ENCODE measurements around the gene FAM171A1.

DNA sequence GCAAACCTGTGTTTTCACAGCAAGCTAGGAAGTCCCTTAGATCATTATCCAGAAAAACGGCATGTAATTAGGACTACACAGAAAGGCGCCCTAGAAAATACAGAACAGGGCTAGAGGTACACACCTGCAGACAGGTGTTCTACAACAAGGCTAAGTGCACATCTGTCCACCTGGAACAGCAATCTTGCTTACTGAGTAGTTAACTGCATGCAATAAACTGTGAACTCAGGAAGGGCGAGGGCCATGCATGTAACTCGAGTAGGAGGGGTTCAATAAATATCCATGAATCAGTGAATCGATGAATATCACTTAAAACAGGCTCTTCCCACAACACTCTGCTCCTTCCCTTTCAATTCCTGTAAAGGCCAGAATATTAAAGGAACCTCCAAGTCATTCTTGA, 22.0 kb downstream of the FAM171A1 start:
- no peak for TF ChIP-seq EZH2 (IDR thresholded peaks at IDR 0.05; ENCODE audit: low read length)
- TF ChIP-seq, protein P1, sequence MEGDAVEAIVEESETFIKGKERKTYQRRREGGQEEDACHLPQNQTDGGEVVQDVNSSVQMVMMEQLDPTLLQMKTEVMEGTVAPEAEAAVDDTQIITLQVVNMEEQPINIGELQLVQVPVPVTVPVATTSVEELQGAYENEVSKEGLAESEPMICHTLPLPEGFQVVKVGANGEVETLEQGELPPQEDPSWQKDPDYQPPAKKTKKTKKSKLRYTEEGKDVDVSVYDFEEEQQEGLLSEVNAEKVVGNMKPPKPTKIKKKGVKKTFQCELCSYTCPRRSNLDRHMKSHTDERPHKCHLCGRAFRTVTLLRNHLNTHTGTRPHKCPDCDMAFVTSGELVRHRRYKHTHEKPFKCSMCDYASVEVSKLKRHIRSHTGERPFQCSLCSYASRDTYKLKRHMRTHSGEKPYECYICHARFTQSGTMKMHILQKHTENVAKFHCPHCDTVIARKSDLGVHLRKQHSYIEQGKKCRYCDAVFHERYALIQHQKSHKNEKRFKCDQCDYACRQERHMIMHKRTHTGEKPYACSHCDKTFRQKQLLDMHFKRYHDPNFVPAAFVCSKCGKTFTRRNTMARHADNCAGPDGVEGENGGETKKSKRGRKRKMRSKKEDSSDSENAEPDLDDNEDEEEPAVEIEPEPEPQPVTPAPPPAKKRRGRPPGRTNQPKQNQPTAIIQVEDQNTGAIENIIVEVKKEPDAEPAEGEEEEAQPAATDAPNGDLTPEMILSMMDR (optimal IDR thresholded peaks at IDR 0.05 in 1 of 3, IDR thresholded peaks at IDR 0.05 in 1 of 3, conservative IDR thresholded peaks at IDR 0.05 in 1 of 3; ENCODE audit: extremely low read depth in 1 of 3, insufficient read depth in 2 of 3, low read length in 3 of 3) = no peak
